Type B pancreatic cell (in vitro differentiated cells): ENCODE data around the gene WNT8A. TPM values are rescaled to one million over a fixed set of nuclear protein-coding genes. Genes with fewer than 3 reads are reported as not detected.

ENCODE experiments used
- DNase-seq: peaks from one replicate; pipeline ENCODE4 v3.0.0; 2021; ENCODE audit warnings: mixed read lengths; ENCODE audit not compliant: unreplicated experiment; ENCODE audit errors: extremely low spot score
- H3K27ac Mint-ChIP-seq: 2 replicates; pipeline ENCODE4 v1.8.0; 2021; ENCODE audit warnings: mild to moderate bottlenecking, mixed read lengths
- H3K27me3 Mint-ChIP-seq: 2 replicates; pipeline ENCODE4 v1.8.0; 2021; ENCODE audit warnings: mixed read lengths
- H3K36me3 Mint-ChIP-seq: 2 replicates; pipeline ENCODE4 v1.8.0; 2021; ENCODE audit warnings: mixed read lengths
- H3K4me1 Mint-ChIP-seq: one replicate; pipeline ENCODE4 v1.8.0; 2021; ENCODE audit warnings: mixed read lengths; ENCODE audit not compliant: unreplicated experiment
- H3K4me3 Mint-ChIP-seq: 2 replicates; pipeline ENCODE4 v1.8.0; 2021; ENCODE audit warnings: mild to moderate bottlenecking, mixed read lengths
- H3K9me3 Mint-ChIP-seq: 2 replicates; pipeline ENCODE4 v1.8.0; 2021; ENCODE audit warnings: mixed read lengths
- CTCF ChIP-seq: fragments of 200-600 bp; sonication (generic); conservative IDR thresholded peaks from 2 replicates; pipeline ENCODE4 v1.5.0; 2021; ENCODE audit warnings: antibody characterized with exemption, mild to moderate bottlenecking
- total RNA-seq: library from RNA; stranded (reverse); gene quantifications from 2 replicates; pipeline ENCODE4 v1.2.1, GENCODE V29; 2021; ENCODE audit warnings: low replicate concordance

WNT8A gene
- total RNA-seq, 1 donor from 2014 or later = not detected

- Mint-ChIP-seq H3K36me3 (no peaks in the 10 kb centered on the region), H3K27me3 (no peaks in the 10 kb centered on the region), H3K4me3 (no peak overlapping the region), H3K9me3 (no peaks in the 10 kb centered on the region), H3K27ac (no peak overlapping the region), H3K4me1 (no peaks in the 10 kb centered on the region)
- TF ChIP-seq CTCF = no peak
- DNase-seq = no peak
Observed at GRCh38 chr5:138078006-138078643, 5.7 kb upstream of the WNT8A start.

GRCh38 chr5:138082033-138082432 is 1.8 kb upstream of the WNT8A start:
- Mint-ChIP-seq H3K4me3 (no peak overlapping the region), H3K36me3 (no peaks in the 10 kb centered on the region), H3K9me3 (no peaks in the 10 kb centered on the region), H3K27ac (no peak overlapping the region), H3K4me1 (no peaks in the 10 kb centered on the region), H3K27me3 (no peaks in the 10 kb centered on the region)
- no peak for TF ChIP-seq CTCF
- DNase-seq = no peak

GRCh38 chr5:138091685-138092084 is 7.9 kb downstream of the WNT8A start:
- TF ChIP-seq CTCF = no peak
- peaks cover 46% of the 10 kb centered on the region for H3K27me3 Mint-ChIP-seq

GRCh38 chr5:138092301-138092700 is 8.5 kb downstream of the WNT8A start:
- Mint-ChIP-seq H3K9me3 (no peaks in the 10 kb centered on the region), H3K36me3 (no peaks in the 10 kb centered on the region), H3K27ac (no peak overlapping the region), H3K4me3 (no peak overlapping the region), H3K27me3 (peaks cover 49% of the 10 kb centered on the region), H3K4me1 (no peaks in the 10 kb centered on the region)
- DNase-seq = no peak
- no peak for TF ChIP-seq CTCF

More at GRCh38 chr5:138091685-138092084, 7.9 kb downstream of the WNT8A start:
- DNase-seq = no peak
- Mint-ChIP-seq H3K27ac (no peak overlapping the region), H3K4me3 (no peak overlapping the region), H3K9me3 (no peaks in the 10 kb centered on the region), H3K36me3 (no peaks in the 10 kb centered on the region), H3K4me1 (no peaks in the 10 kb centered on the region)

GRCh38 chr5:138093036-138093435 is 9.2 kb downstream of the WNT8A start:
- H3K4me3 Mint-ChIP-seq = no peak overlapping the region
- H3K9me3 Mint-ChIP-seq = no peaks in the 10 kb centered on the region
- no peaks in the 10 kb centered on the region for H3K4me1 Mint-ChIP-seq
- DNase-seq = no peak
- H3K27ac Mint-ChIP-seq = no peak overlapping the region
- H3K27me3 Mint-ChIP-seq = peaks cover 49% of the 10 kb centered on the region
- no peak for TF ChIP-seq CTCF
- H3K36me3 Mint-ChIP-seq = no peaks in the 10 kb centered on the region
